Esophagus squamous epithelium (tissue), 5 donors: ENCODE results near the gene CPED1. TPM values are rescaled to one million over a fixed set of nuclear protein-coding genes. Genes with fewer than 3 reads are reported as not detected.

ENCODE experiments used
- DNase-seq: peaks from one replicate; lab custom pipeline; 2025; lab: John Stamatoyannopoulos, UW
- H3K27ac ChIP-seq, 4 donors: fragments of 200-600 bp; sonication (generic); one replicate each; pipeline ENCODE4 v1.5.1; 2016 to 2019; ENCODE audit warnings: mild to moderate bottlenecking in 1 of 4
- H3K27me3 ChIP-seq, 4 donors: fragments of 200-600 bp; sonication (generic); 1 replicate in 3 of 4; 2 replicates in 1 of 4; pipeline versions ENCODE4 v1.5.1 to v1.6.0; 2017 to 2021; ENCODE audit warnings: antibody characterized with exemption in 1 of 4
- H3K36me3 ChIP-seq, 3 donors: fragments of 200-600 bp; sonication (generic); one replicate each; pipeline ENCODE4 v1.5.1; 2016 to 2019
- H3K4me1 ChIP-seq, 3 donors: fragments of 200-600 bp; sonication (generic); one replicate each; pipeline ENCODE4 v1.5.1; 2017 to 2019
- H3K4me3 ChIP-seq, 4 donors: fragments of 200-600 bp; sonication (generic); 1 replicate in 3 of 4; 2 replicates in 1 of 4; pipeline ENCODE4 v1.5.1; 2016 to 2019; ENCODE audit warnings: mild to moderate bottlenecking in 2 of 4, moderate library complexity in 1 of 4
- H3K9me3 ChIP-seq, 3 donors: fragments of 200-600 bp; sonication (generic); one replicate each; pipeline ENCODE4 v1.5.1; 2016 to 2019
- POLR2A ChIP-seq, 4 donors: fragments of 450-650 bp; IDR thresholded peaks; one replicate each; pipeline ENCODE4 v1.6.1; 2017; ENCODE audit warnings: antibody characterized with exemption in 4 of 4, mild to moderate bottlenecking in 4 of 4, moderate library complexity in 3 of 4
- WGBS, 2 donors: methylation state at CpG; one replicate each; pipeline ENCODE4 v1.1.5; 2018; 5-methylcytosine and 5-hydroxymethylcytosine counted together
- intact Hi-C: fragments of 100-400 bp; cut with DNase I; formaldehyde crosslinking; loops from one replicate; pipeline ENCODE4 v1.15.0; 2022
- total RNA-seq, 4 donors: library from RNA; depleted of rRNA; stranded (reverse); fragments of >200 nt; gene quantifications; one replicate each; pipeline ENCODE4 v1.1.0, GENCODE V29; 2016
- TF ChIP-seq, protein P1 (sequence below), 6 experiments: fragments of 450-650 bp in 4 of 6; fragments of 200-600 bp in 2 of 6; sonication (generic) in 2 of 6; IDR thresholded peaks; one replicate each; pipeline ENCODE4 v1.5.1; 2016 to 2019; ENCODE audit warnings: antibody characterized with exemption in 6 of 6, mild to moderate bottlenecking in 4 of 6, moderate library complexity in 4 of 6
- donor health status: DM: yes; HTN: yes; CAD: no.

Gene CPED1
- total RNA-seq, 4 donors from 2014 or later = 0.61 to 6.3 (median 2.3) TPM

DNA sequence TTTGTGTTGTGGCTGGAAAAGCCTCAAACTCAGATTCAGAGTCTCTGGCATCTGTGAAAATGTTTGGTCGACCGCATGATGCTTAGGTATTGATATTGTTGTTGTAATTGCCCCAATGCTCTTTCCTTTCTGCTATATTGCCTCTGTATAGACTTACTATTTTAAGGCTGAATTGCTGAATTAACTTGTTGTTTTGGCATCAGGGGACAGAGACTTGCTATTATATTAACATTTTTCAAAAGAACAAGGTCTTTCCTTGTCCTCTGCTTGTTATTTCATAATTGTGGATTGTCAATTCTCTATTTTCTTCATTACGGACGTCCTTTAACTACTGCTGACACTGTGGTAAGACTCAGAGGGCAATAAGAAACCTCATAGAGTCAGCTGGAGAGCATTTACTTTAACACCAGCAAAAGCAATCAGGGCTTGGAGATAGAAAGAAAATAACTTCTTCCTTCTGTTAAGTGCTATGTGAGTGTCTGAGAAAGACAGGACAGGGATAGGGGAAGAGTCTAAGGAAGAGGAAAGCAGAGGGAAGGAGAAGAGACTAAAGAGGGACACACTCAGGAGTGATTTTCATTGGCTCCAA, 17.6 kb downstream of the CPED1 start:
- H3K27ac ChIP-seq = no peak overlapping the region
- H3K9me3 ChIP-seq = no peaks in the 10 kb centered on the region
- H3K4me3 ChIP-seq = no peak overlapping the region
- intact Hi-C loops = no loop called here
- DNase-seq = no peak
- H3K27me3 ChIP-seq = peaks cover 0 to 5% (median 0%) of the 10 kb centered on the region in 4 donors
- no peak for TF ChIP-seq POLR2A (IDR thresholded peaks at IDR 0.05)
- TF ChIP-seq, protein P1, sequence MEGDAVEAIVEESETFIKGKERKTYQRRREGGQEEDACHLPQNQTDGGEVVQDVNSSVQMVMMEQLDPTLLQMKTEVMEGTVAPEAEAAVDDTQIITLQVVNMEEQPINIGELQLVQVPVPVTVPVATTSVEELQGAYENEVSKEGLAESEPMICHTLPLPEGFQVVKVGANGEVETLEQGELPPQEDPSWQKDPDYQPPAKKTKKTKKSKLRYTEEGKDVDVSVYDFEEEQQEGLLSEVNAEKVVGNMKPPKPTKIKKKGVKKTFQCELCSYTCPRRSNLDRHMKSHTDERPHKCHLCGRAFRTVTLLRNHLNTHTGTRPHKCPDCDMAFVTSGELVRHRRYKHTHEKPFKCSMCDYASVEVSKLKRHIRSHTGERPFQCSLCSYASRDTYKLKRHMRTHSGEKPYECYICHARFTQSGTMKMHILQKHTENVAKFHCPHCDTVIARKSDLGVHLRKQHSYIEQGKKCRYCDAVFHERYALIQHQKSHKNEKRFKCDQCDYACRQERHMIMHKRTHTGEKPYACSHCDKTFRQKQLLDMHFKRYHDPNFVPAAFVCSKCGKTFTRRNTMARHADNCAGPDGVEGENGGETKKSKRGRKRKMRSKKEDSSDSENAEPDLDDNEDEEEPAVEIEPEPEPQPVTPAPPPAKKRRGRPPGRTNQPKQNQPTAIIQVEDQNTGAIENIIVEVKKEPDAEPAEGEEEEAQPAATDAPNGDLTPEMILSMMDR (IDR thresholded peaks at IDR 0.05) = no peak
- H3K4me1 ChIP-seq = peaks cover 0 to 4% (median 0%) of the 10 kb centered on the region in 3 donors
- H3K36me3 ChIP-seq = no peaks in the 10 kb centered on the region
- WGBS, 2 donors = 63 to 76% methylated on average over 4 of the region's 4 CpGs

DNA sequence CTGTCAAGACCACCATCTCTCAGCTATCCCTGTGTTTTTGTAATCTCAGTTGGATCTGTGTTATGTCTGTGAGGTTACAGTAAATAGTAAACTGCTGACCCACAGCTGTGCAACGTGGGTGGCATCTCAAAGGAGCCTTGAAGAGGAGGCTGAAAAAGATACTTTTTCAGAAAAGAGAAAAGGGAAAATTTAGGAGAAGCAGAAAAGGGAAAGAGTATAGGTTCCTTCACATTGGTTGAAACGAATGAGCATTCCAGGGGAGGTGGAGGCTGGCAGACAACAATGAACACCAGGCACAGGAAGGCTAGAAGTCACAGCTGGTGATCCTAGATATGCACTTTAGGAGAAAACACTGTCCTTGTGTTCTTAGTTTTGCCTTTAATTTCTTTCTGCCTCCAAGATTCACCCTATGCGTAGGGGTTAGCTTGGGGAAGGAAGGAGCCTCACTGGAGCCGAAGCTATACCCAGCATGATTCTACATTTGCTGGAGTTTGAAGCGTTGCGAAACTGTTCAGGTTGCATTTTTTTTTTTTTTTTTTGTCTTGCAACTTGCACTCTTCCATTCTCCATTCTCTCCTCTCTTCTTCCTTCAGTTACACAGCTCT, 18.3 kb downstream of the CPED1 start:
- 66 to 67% methylated on average over 6 of the region's 6 CpGs for WGBS, 2 donors
- H3K9me3 ChIP-seq = no peaks in the 10 kb centered on the region
- peaks cover 0 to 5% (median 0%) of the 10 kb centered on the region in 4 donors for H3K27me3 ChIP-seq
- H3K27ac ChIP-seq = no peak overlapping the region
- intact Hi-C loops = no loop called here
- no peaks in the 10 kb centered on the region for H3K36me3 ChIP-seq
- no peak overlapping the region for H3K4me3 ChIP-seq
- no peak for DNase-seq
- TF ChIP-seq, protein P1 (IDR thresholded peaks at IDR 0.05) = no peak
- TF ChIP-seq POLR2A (IDR thresholded peaks at IDR 0.05) = no peak
- H3K4me1 ChIP-seq = peaks cover 0 to 4% (median 0%) of the 10 kb centered on the region in 3 donors

DNA sequence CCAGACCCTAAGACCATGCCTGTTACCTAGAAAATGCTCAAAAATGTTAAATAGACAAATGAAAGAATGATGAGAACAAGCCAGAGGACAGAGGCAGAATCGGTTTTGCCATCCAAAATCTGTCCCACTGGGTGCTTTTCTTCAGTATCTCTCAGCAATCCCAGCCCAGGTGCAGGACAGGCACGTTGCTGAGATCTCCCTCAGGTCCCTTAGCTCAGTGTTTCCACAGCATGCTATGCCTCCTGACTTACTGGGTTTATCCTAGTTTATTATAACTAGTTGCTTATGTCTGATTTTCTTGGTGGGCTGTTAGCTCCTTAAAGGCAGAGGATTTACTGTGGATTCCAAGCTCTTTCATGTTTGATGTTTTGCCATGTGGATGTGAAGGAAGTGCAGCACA, 20.3 kb downstream of the CPED1 start:
- intact Hi-C loops = no loop called here
- no peak overlapping the region for H3K4me3 ChIP-seq
- DNase-seq = no peak
- H3K36me3 ChIP-seq = no peaks in the 10 kb centered on the region
- no peak overlapping the region for H3K27ac ChIP-seq
- H3K27me3 ChIP-seq = peaks cover 0 to 4% (median 0%) of the 10 kb centered on the region in 4 donors
- no peak for TF ChIP-seq POLR2A (IDR thresholded peaks at IDR 0.05)
- TF ChIP-seq, protein P1 (IDR thresholded peaks at IDR 0.05) = no peak
- WGBS, 2 donors = 50 to 59% methylated on average over 2 of the region's 2 CpGs
- no peaks in the 10 kb centered on the region for H3K4me1 ChIP-seq
- no peaks in the 10 kb centered on the region for H3K9me3 ChIP-seq

DNA sequence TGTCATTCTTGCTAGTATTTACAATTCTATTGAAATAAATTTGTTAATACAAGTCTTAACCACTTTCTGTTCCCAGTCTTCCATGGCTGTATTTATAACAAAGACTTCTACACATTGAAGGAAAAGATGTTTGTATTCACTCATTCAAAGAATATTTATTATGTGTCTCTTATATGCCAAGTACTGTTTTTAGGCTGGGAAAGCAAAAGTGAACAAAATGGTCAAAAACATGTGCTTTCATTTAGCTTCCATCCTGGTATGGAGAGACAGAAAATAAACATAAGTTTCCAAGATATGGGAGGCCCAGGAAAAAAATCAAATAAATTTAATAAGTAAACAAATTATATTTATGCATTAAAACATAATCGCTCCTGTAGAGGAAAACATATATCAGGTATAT, 22.9 kb downstream of the CPED1 start:
- no peak for DNase-seq
- intact Hi-C loops = no loop called here
- Histone ChIP-seq H3K4me1 (no peaks in the 10 kb centered on the region), H3K27ac (no peak overlapping the region), H3K4me3 (no peak overlapping the region), H3K36me3 (no peaks in the 10 kb centered on the region), H3K27me3 (no peaks in the 10 kb centered on the region), H3K9me3 (no peaks in the 10 kb centered on the region)
- WGBS, 2 donors = 80 to 88% methylated on average over 1 of the region's 1 CpG
- TF ChIP-seq POLR2A (IDR thresholded peaks at IDR 0.05) = no peak
- TF ChIP-seq, protein P1 (IDR thresholded peaks at IDR 0.05) = no peak

DNA sequence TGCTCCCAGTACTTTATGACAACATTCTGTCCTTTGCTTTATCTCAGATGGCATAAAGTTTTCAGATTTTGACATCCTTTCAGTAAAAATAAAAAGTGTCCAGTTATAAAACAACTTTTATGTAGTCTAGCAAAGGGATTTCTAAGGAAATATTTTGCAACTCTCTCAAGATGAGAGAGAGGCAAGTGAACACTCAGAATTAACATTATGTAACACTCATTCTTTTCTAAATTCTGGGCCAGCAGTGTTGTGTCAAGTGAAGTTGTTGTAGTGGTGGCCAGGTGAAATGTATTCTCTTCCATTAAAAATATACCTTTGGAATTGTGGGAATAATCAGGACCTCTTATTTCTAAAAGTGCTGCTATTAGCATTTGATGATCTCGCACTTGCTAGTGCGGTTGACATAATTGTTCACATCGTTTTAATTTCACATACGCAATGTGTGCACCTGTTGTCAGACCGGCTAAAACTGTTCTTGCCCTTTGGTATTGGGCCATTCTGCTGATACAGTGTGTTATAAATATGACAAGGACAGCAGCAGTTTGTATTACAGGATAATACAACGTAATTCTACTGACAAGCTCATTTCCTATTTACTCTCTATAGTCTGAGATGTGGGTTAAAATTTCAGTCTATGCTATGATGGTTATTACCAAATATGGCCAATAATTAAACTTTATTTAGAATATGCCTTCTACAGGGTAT, 23.8 kb downstream of the CPED1 start:
- 81 to 90% methylated on average over 6 of the region's 6 CpGs for whole genome bisulfite sequencing, 2 donors
- no peak for DNase-seq
- Histone ChIP-seq H3K36me3 (no peaks in the 10 kb centered on the region), H3K4me3 (no peak overlapping the region), H3K4me1 (peaks cover 0 to 2% (median 0%) of the 10 kb centered on the region in 3 donors), H3K9me3 (no peaks in the 10 kb centered on the region), H3K27me3 (no peaks in the 10 kb centered on the region), H3K27ac (no peak overlapping the region)
- TF ChIP-seq, protein P1 (IDR thresholded peaks at IDR 0.05) = no peak
- TF ChIP-seq POLR2A (IDR thresholded peaks at IDR 0.05) = no peak
- intact Hi-C loops = no loop called here
